BLaER1 (cell line): ENCODE results near the gene MEIS2.

Experiments used
- H3K27ac ChIP-seq: shearing (Covaris generic); formaldehyde crosslinking; 2 replicates; pipeline ENCODE4 v1.8.1; 2022
- H3K27me3 ChIP-seq: shearing (Covaris generic); formaldehyde crosslinking; 2 replicates; pipeline ENCODE4 v1.8.1; 2022
- H3K36me3 ChIP-seq: shearing (Covaris generic); formaldehyde crosslinking; 2 replicates; pipeline ENCODE4 v1.8.1; 2022
- H3K4me1 ChIP-seq: shearing (Covaris generic); formaldehyde crosslinking; 2 replicates; pipeline ENCODE4 v1.8.1; 2022
- H3K4me2 ChIP-seq: shearing (Covaris generic); formaldehyde crosslinking; 2 replicates; pipeline ENCODE4 v1.8.1; 2022
- H3K4me3 ChIP-seq: shearing (Covaris generic); formaldehyde crosslinking; 2 replicates; pipeline ENCODE4 v1.8.1; 2022
- H3K9ac ChIP-seq: shearing (Covaris generic); formaldehyde crosslinking; 2 replicates; pipeline ENCODE4 v1.8.1; 2022
- H3K9me3 ChIP-seq: shearing (Covaris generic); formaldehyde crosslinking; 2 replicates; pipeline ENCODE4 v1.8.1; 2022
- H4K20me1 ChIP-seq: shearing (Covaris generic); formaldehyde crosslinking; 2 replicates; pipeline ENCODE4 v1.8.1; 2022
- Cebpa-rat ChIP-seq: shearing (Covaris generic); IDR thresholded peaks from 2 replicates; pipeline ENCODE4 v1.8.1; 2022

MEIS2 gene

DNA sequence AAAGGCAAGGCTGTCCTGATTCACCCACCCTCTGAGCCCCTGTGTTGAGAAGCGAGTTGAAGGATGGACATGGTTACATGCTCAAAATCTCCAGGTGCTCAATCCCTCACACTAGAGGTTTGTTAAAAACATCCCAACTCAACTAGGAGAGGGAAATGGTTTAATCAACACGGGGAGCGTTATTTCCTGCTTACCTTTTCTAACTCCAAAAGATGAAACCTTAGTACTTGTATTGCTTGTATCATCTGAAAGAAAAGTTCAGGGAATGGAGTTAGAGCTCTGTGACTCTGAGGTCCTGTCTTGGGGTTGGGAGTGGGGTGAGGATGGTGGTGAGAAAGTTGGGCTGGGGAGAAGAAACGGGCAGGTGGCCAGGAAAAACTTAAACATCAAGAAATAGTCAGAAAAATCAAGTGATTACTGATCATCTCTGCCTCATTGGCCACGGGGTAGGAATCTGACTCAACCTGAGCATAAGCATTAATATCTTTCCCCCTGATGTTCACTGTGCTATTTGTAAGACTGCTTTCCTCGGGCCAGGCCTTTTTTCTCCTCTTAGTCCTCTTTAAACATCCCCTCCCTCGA, 5.9 kb downstream of the MEIS2 start:
- H3K36me3 ChIP-seq = no peaks in the 10 kb centered on the region
- peaks cover 19% of the 10 kb centered on the region; the same call in 1 of the 2 replicates for H4K20me1 ChIP-seq
- no peak overlapping the region for H3K27ac ChIP-seq
- H3K4me1 ChIP-seq = no peaks in the 10 kb centered on the region
- no peak overlapping the region for H3K4me2 ChIP-seq
- no peak overlapping the region for H3K4me3 ChIP-seq
- TF ChIP-seq Cebpa-rat = no peak
- H3K9ac ChIP-seq = no peak overlapping the region
- peaks cover 18% of the 10 kb centered on the region; the same call in 1 of the 2 replicates for H3K9me3 ChIP-seq
- peaks cover 61% of the 10 kb centered on the region for H3K27me3 ChIP-seq

DNA sequence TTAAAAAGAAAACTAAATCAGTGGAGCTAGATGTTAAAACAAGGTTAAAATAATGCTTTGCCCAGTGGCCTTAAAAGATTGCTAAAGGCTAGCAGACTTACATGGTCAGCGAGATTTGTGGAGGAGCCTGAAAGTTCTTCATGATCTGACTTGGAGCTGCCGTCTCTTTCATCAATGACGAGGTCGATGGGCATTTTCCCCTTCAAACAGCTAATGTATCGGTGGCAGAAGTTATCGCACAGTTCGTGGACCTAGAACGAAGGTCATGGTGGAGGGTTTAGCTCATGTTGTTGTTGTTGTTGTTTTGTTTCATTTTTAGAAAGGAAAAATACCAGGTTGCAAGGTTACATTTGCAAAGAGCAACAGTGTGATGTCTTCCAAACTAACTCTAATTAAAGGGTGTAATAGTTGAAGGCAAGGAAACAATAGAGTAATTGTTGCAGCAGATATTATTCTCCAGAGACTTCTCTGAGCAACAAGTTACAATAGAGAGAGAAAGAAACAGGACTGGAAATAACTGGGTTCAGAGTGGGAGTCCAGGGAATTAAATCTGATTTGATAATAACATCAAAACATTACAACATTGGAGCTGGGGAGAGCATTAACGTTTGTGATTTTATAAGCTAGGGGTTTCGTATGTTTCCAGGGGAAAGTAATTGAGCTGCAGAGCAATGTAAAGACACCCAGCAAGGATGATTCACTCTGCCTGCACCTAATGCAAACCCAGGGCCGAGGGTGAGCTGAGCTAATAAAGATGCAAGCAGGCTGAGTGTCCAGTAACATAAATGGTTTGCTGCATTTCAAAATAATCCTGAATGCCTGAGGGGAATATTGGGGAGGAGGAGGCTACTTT, 6.6 kb downstream of the MEIS2 start:
- Histone ChIP-seq H3K9ac (no peak overlapping the region), H3K4me3 (no peak overlapping the region), H3K36me3 (no peaks in the 10 kb centered on the region), H3K9me3 (peaks cover 18% of the 10 kb centered on the region; the same call in 1 of the 2 replicates), H3K4me1 (no peaks in the 10 kb centered on the region), H3K27me3 (peaks cover 54% of the 10 kb centered on the region), H3K27ac (no peak overlapping the region), H4K20me1 (peaks cover 12% of the 10 kb centered on the region; the same call in 1 of the 2 replicates), H3K4me2 (no peak overlapping the region)
- TF ChIP-seq Cebpa-rat = no peak

DNA sequence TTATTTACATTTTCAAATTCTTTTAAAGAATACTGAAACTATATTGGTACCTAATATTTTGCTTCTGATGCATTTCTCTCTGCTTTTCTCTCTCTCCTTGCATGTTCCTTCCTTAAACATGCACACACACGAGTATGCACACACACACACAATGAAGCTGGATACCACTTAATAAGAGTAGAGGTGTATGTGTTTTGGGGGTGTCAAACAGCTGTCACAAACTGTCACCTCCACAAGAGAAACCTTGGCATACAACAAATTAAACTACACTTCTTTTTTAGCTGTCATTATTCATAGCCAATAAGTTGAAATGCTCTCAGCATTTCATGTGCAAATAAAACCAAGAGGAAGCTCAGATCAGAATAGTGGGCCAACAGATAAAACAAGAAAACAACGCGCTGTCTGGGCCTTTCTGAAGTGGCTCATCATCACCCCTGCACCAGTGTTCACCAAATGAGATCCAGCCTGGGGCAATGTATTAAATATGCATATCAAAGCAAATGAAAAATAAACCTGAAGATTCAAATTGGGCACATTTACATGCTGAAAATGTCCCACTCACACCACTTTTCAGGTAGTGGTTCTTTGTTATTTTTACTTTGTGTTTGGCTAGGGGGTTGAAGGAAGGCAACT, 9.7 kb downstream of the MEIS2 start:
- no peak for TF ChIP-seq Cebpa-rat
- Histone ChIP-seq H3K4me1 (peaks cover 11% of the 10 kb centered on the region), H3K27me3 (peaks cover 23% of the 10 kb centered on the region), H3K9ac (no peak overlapping the region), H4K20me1 (no peaks in the 10 kb centered on the region), H3K36me3 (no peaks in the 10 kb centered on the region), H3K4me3 (no peak overlapping the region), H3K27ac (no peak overlapping the region), H3K4me2 (no peak overlapping the region), H3K9me3 (peaks cover 3% of the 10 kb centered on the region; the same call in 1 of the 2 replicates)

DNA sequence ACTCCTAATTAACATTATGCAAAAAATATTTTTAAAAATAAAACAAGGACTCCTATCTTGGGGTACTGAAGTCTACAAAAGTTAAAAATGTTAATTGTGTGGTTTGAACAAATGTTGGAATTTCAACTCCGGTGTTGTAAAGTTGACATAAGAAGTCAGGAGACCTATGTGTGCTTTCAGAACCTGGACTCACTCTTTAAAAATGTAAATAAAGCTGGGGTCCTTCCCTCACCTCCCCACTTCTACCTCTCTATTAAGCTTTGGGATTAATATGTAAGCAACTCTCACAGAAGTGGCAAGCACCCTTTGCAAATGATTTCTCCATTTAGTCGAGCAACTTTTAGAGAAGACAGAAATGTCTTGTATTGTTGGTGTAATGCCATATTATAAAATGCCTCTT, 11.9 kb downstream of the MEIS2 start:
- Histone ChIP-seq H3K27me3 (peaks cover 2% of the 10 kb centered on the region; the same call in 1 of the 2 replicates), H3K4me3 (no peak overlapping the region), H3K4me2 (no peak overlapping the region), H3K36me3 (no peaks in the 10 kb centered on the region), H3K4me1 (peaks cover 11% of the 10 kb centered on the region), H3K9ac (no peak overlapping the region), H3K9me3 (no peaks in the 10 kb centered on the region), H3K27ac (no peak overlapping the region), H4K20me1 (no peaks in the 10 kb centered on the region)
- TF ChIP-seq Cebpa-rat = no peak

DNA sequence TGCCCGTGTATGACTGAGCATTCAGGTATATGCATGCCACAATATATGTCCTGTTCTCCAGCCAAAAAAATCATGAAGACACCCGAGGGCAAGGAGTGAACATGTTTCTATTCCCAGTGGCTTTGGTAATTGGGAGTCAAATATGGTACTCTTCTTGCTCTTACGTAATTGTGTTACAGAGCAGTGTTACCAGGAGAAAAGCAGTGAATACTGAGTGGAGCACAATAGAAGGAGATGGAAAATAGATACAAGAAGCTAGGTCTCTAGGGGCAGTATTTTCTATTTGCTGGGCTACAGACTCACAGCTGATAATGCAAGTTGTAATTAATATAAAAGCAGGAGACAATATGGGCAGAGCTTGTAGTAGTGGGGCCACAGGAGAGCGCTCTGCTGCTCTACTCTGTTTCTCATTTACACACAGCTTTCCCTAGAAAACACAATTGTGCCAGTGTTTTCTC, 13.2 kb downstream of the MEIS2 start:
- H3K4me2 ChIP-seq = no peak overlapping the region

DNA sequence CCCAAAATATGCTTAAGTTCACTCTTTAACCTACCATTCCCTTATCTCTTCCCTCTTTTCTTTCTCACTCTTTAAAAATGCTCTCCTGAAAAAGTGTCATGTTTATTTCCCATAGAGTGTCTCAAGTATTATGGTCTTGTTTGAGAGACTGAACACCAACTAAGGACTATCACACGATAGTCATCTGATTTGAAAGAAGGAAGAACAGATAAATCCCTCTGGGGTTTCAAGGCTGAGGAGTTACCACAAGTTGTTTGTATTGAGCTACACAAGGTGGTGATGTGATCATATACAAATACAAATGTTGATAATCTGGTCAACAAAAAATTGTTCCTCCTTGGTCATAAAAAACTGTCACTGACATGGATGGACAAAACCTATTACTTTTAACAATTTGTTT, 13.8 kb downstream of the MEIS2 start:
- Histone ChIP-seq H3K4me1 (peaks cover 11% of the 10 kb centered on the region), H3K4me3 (no peak overlapping the region), H3K9me3 (no peaks in the 10 kb centered on the region), H3K9ac (no peak overlapping the region), H4K20me1 (no peaks in the 10 kb centered on the region), H3K27me3 (no peaks in the 10 kb centered on the region), H3K4me2 (peak overlapping the region; percentile 34), H3K36me3 (no peaks in the 10 kb centered on the region), H3K27ac (no peak overlapping the region)
- no peak for TF ChIP-seq Cebpa-rat

More for the DNA sequence above, 13.2 kb downstream of the MEIS2 start:
- no peak for TF ChIP-seq Cebpa-rat
- Histone ChIP-seq H3K9ac (no peak overlapping the region), H3K27me3 (no peaks in the 10 kb centered on the region), H3K36me3 (no peaks in the 10 kb centered on the region), H4K20me1 (no peaks in the 10 kb centered on the region), H3K4me3 (no peak overlapping the region), H3K9me3 (no peaks in the 10 kb centered on the region), H3K27ac (no peak overlapping the region), H3K4me1 (peaks cover 11% of the 10 kb centered on the region)

DNA sequence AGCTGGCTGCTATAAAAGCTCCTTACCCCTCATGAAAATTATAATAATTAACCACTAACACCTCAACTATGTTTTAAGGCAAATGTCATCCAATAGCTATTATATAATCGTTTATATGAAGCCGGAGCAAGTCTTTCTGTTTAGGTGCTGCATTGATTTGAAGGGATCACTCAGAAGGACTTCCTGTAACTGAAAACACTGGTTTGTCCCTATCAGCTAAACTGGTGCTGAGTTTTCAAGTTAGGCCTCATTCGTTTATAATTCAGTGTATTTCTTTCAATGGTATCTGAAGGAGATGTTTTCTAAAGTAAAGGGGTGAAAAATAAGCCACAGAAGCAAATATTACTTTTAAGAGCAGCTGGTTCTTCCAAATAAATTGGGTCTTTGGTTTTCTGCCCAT, 14.2 kb downstream of the MEIS2 start:
- Histone ChIP-seq H3K9ac (no peak overlapping the region), H3K36me3 (no peaks in the 10 kb centered on the region)

DNA sequence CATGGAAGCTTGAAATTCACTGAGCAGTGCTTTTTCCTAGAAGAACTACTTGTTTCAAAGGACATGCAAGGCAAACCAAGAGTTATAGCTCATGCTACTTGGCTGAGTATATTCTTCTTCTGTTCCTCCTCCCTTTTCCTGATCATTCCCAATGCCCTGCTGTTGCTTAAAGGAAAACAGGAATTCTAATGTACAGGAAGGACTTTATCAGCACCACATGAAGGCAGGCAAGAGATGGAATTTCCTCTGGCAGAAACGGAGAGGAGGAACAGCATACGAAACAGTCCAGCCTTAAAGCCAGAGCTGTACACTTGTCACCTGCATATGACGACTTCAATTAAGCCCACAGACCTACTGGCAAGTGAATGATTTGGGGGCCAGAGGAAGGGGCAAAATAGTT, 15.7 kb downstream of the MEIS2 start:
- no peaks in the 10 kb centered on the region for H4K20me1 ChIP-seq
- no peak overlapping the region for H3K27ac ChIP-seq
- no peak for TF ChIP-seq Cebpa-rat
- H3K9me3 ChIP-seq = no peaks in the 10 kb centered on the region
- no peak overlapping the region for H3K4me2 ChIP-seq
- no peaks in the 10 kb centered on the region for H3K27me3 ChIP-seq
- H3K36me3 ChIP-seq = no peaks in the 10 kb centered on the region
- H3K4me1 ChIP-seq = peaks cover 11% of the 10 kb centered on the region
- no peak overlapping the region for H3K9ac ChIP-seq
- no peak overlapping the region for H3K4me3 ChIP-seq

More for the DNA sequence above, 14.2 kb downstream of the MEIS2 start:
- no peak for TF ChIP-seq Cebpa-rat
- Histone ChIP-seq H3K4me2 (peak overlapping the region; percentile 34), H3K4me3 (no peak overlapping the region), H3K4me1 (peaks cover 11% of the 10 kb centered on the region), H4K20me1 (no peaks in the 10 kb centered on the region), H3K27ac (no peak overlapping the region), H3K9me3 (no peaks in the 10 kb centered on the region), H3K27me3 (no peaks in the 10 kb centered on the region)

DNA sequence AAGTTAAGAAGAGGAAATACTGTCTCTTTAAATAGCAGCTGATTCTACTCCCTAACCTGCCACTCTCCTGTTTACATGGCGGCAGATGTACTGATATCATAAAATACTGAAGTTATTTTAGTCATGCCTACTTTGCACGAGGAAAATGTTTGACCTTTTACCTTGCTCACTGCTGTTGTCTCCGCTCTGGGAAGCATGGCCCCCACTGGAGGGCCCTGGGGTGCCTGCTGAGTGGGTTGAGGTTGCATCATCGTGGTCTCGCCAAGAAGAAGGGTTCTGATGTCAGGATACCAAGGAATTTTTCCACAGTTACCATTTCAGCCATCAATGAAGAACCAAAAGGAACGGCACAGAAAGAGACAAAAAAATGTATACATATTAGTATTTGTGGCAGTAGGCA, 16.7 kb downstream of the MEIS2 start:
- H3K9ac ChIP-seq = no peak overlapping the region
- H3K27me3 ChIP-seq = no peaks in the 10 kb centered on the region
- no peak overlapping the region for H3K27ac ChIP-seq
- TF ChIP-seq Cebpa-rat = no peak
- no peak overlapping the region for H3K4me3 ChIP-seq
- no peak overlapping the region for H3K4me2 ChIP-seq
- H3K9me3 ChIP-seq = no peaks in the 10 kb centered on the region
- no peaks in the 10 kb centered on the region for H4K20me1 ChIP-seq
- H3K36me3 ChIP-seq = no peaks in the 10 kb centered on the region
- H3K4me1 ChIP-seq = peaks cover 11% of the 10 kb centered on the region

DNA sequence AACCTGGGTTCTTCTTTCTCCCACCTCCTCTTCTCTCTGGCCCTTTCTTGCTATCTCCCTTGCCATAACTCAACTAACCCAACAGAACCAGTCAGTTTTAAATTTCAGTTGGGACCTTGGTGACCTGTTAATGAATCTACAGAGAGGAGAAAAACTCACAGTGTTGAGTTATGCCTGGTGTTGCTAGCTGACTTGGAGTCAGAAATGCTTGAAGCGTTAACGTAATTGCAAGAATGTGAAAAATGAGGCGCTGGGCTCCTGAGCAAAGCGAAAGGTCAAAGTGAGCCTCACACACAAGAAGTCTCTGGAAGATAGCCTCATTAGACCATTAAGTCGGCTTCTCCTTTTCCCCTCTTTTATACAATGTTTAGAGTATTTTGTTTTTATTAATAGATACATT, 18.4 kb downstream of the MEIS2 start:
- Histone ChIP-seq H3K4me3 (no peak overlapping the region), H4K20me1 (no peaks in the 10 kb centered on the region), H3K36me3 (no peaks in the 10 kb centered on the region), H3K9me3 (no peaks in the 10 kb centered on the region), H3K4me1 (peaks cover 9% of the 10 kb centered on the region), H3K27ac (no peak overlapping the region), H3K9ac (no peak overlapping the region), H3K27me3 (no peaks in the 10 kb centered on the region), H3K4me2 (no peak overlapping the region)
- no peak for TF ChIP-seq Cebpa-rat
